Uterus (tissue), 2 donors: ENCODE data around the gene CHMP1A.

Experiments
- CTCF ChIP-seq, 4 experiments: fragments of 200-600 bp in 2 of 4; fragments of 450-650 bp in 2 of 4; sonication (generic) in 2 of 4; IDR thresholded peaks; one replicate each; pipeline ENCODE4 v1.5.1; 2016 to 2019; ENCODE audit warnings: antibody characterized with exemption in 4 of 4, mild to moderate bottlenecking in 2 of 4, moderate library complexity in 1 of 4
- POLR2A ChIP-seq, 2 donors: fragments of 450-650 bp; IDR thresholded peaks; one replicate each; pipeline ENCODE4 v1.6.1; 2016; ENCODE audit warnings: antibody characterized with exemption in 2 of 2, mild to moderate bottlenecking in 1 of 2, moderate library complexity in 1 of 2

GRCh38 chr16:89643769-89644300, 13.7 kb downstream of the CHMP1A start:
- TF ChIP-seq CTCF (IDR thresholded peaks at IDR 0.05) (no peak), POLR2A (IDR thresholded peaks at IDR 0.05) (no peak)
